Measurements from ENCODE around the gene GPATCH1. TPM values are rescaled to one million over a fixed set of nuclear protein-coding genes. Genes with fewer than 3 reads are reported as not detected.

GPATCH1 gene
- total and polyA plus RNA-seq, 2 donors from 2014 or later = 4.3 to 9.1 TPM

GRCh38 chr19:33134571-33135041 lies 53.6 kb downstream of the GPATCH1 start:
- no peak overlapping the region for H3K4me3 ChIP-seq (ENCODE audit: low read length in 3 of 3)
- peak in 3 of 5 donors; percentile 11 to 78 (median 57) for DNase-seq
- no peaks in the 10 kb centered on the region for H3K27me3 ChIP-seq (ENCODE audit: control insufficient read depth, insufficient read depth, low read length)
- peaks cover 0 to 6% (median 2%) of the 10 kb centered on the region in 3 donors for H3K36me3 ChIP-seq (ENCODE audit: control insufficient read depth in 2 of 3, insufficient read depth in 3 of 3, low read length in 3 of 3)
- H3K9me3 ChIP-seq (ENCODE audit: control insufficient read depth in 2 of 3, insufficient read depth in 1 of 3, low read length in 3 of 3) = no peaks in the 10 kb centered on the region
- H3K9ac ChIP-seq (ENCODE audit: low read length in 3 of 3) = no peak overlapping the region
- intact Hi-C loops (cut with DNase I) = no loop called here
- no peak for FAIRE-seq
- TF ChIP-seq CTCF (IDR thresholded peaks at IDR 0.05; ENCODE audit: borderline replicate concordance, extremely low read depth, insufficient read depth) = no peak
- H3K27ac ChIP-seq (ENCODE audit: low read depth in 2 of 2, low read length in 2 of 2) = no peak overlapping the region
- no peaks in the 10 kb centered on the region for H3K4me1 ChIP-seq (ENCODE audit: control insufficient read depth in 2 of 3, insufficient read depth in 2 of 3, low read depth in 1 of 3, low read length in 3 of 3)

- no peak overlapping the region for H3K9ac ChIP-seq (ENCODE audit: low read length in 3 of 3)
- no peaks in the 10 kb centered on the region for H3K27me3 ChIP-seq (ENCODE audit: control insufficient read depth, insufficient read depth, low read length)
- no peaks in the 10 kb centered on the region for H3K36me3 ChIP-seq (ENCODE audit: control insufficient read depth in 2 of 3, insufficient read depth in 3 of 3, low read length in 3 of 3)
- no peak for DNase-seq
- H3K4me3 ChIP-seq (ENCODE audit: low read length in 3 of 3) = no peak overlapping the region
- FAIRE-seq = no peak
- intact Hi-C loops (cut with DNase I) = no loop called here
- H3K4me1 ChIP-seq (ENCODE audit: control insufficient read depth in 2 of 3, insufficient read depth in 2 of 3, low read depth in 1 of 3, low read length in 3 of 3) = peaks cover 0 to 2% (median 0%) of the 10 kb centered on the region in 3 donors
- no peak for TF ChIP-seq CTCF (IDR thresholded peaks at IDR 0.05; ENCODE audit: borderline replicate concordance, extremely low read depth, insufficient read depth)
- H3K27ac ChIP-seq (ENCODE audit: low read depth in 2 of 2, low read length in 2 of 2) = no peak overlapping the region
- no peaks in the 10 kb centered on the region for H3K9me3 ChIP-seq (ENCODE audit: control insufficient read depth in 2 of 3, insufficient read depth in 1 of 3, low read length in 3 of 3)
Observed at GRCh38 chr19:33139165-33139564, 58.2 kb downstream of the GPATCH1 start.

GRCh38 chr19:33143897-33144405 lies 63.0 kb downstream of the GPATCH1 start:
- Histone ChIP-seq H3K27me3 (ENCODE audit: control insufficient read depth, insufficient read depth, low read length) (no peaks in the 10 kb centered on the region), H3K36me3 (ENCODE audit: control insufficient read depth in 2 of 3, insufficient read depth in 3 of 3, low read length in 3 of 3) (no peaks in the 10 kb centered on the region), H3K4me1 (ENCODE audit: control insufficient read depth in 2 of 3, insufficient read depth in 2 of 3, low read depth in 1 of 3, low read length in 3 of 3) (peaks cover 0 to 2% (median 0%) of the 10 kb centered on the region in 3 donors), H3K9me3 (ENCODE audit: control insufficient read depth in 2 of 3, insufficient read depth in 1 of 3, low read length in 3 of 3) (no peaks in the 10 kb centered on the region), H3K4me3 (ENCODE audit: low read length in 3 of 3) (no peak overlapping the region), H3K27ac (ENCODE audit: low read depth in 2 of 2, low read length in 2 of 2) (no peak overlapping the region), H3K9ac (ENCODE audit: low read length in 3 of 3) (no peak overlapping the region)
- intact Hi-C loops (cut with DNase I) = no loop called here
- FAIRE-seq (no peak), DNase-seq (peak; percentile 61 to 77 (median 74))
- TF ChIP-seq CTCF (IDR thresholded peaks at IDR 0.05; ENCODE audit: borderline replicate concordance, extremely low read depth, insufficient read depth) = peak; percentile 91

- Histone ChIP-seq H3K36me3 (ENCODE audit: control insufficient read depth in 2 of 3, insufficient read depth in 3 of 3, low read length in 3 of 3) (no peaks in the 10 kb centered on the region), H3K27me3 (ENCODE audit: control insufficient read depth, insufficient read depth, low read length) (no peaks in the 10 kb centered on the region), H3K9me3 (ENCODE audit: control insufficient read depth in 2 of 3, insufficient read depth in 1 of 3, low read length in 3 of 3) (no peaks in the 10 kb centered on the region), H3K4me3 (ENCODE audit: low read length in 3 of 3) (no peak overlapping the region), H3K9ac (ENCODE audit: low read length in 3 of 3) (no peak overlapping the region), H3K27ac (ENCODE audit: low read depth in 2 of 2, low read length in 2 of 2) (no peak overlapping the region), H3K4me1 (ENCODE audit: control insufficient read depth in 2 of 3, insufficient read depth in 2 of 3, low read depth in 1 of 3, low read length in 3 of 3) (peaks cover 0 to 2% (median 0%) of the 10 kb centered on the region in 3 donors)
- TF ChIP-seq CTCF (IDR thresholded peaks at IDR 0.05; ENCODE audit: borderline replicate concordance, extremely low read depth, insufficient read depth) = no peak
- DNase-seq (no peak), FAIRE-seq (no peak)
- intact Hi-C loops (cut with DNase I) = no loop called here
Observed at GRCh38 chr19:33146209-33146608, 65.2 kb downstream of the GPATCH1 start.

All from kidney (tissue), 14 donors.